GM10248 (cell line): ENCODE results near the gene PRKAR1B.

Source experiments
- CTCF ChIA-PET: fragments of 300-600 bp; sonication (Branson Sonifier 250); formaldehyde crosslinking; extraction: SDS; loops from one replicate; lab custom pipeline; 2021; ENCODE audit warnings: antibody characterized with exemption; lab: Yijun Ruan, JAX
- POLR2A ChIA-PET: fragments of 350-650 bp; sonication (Branson Sonifier 250); formaldehyde crosslinking; extraction: SDS; loops from one replicate; lab custom pipeline; 2020; ENCODE audit warnings: antibody characterized with exemption; lab: Yijun Ruan, JAX
- DNase-seq: peaks from one replicate; pipeline ENCODE4 v3.0.0; 2012; ENCODE audit errors: extremely low spot score
- TF ChIP-seq, protein P1 (sequence below): IDR thresholded peaks from 2 replicates; pipeline ENCODE4 v1.5.1; 2012; ENCODE audit warnings: mild to moderate bottlenecking, low read depth; ENCODE audit errors: extremely low read depth, missing control alignments, control extremely low read depth

Gene PRKAR1B

DNA sequence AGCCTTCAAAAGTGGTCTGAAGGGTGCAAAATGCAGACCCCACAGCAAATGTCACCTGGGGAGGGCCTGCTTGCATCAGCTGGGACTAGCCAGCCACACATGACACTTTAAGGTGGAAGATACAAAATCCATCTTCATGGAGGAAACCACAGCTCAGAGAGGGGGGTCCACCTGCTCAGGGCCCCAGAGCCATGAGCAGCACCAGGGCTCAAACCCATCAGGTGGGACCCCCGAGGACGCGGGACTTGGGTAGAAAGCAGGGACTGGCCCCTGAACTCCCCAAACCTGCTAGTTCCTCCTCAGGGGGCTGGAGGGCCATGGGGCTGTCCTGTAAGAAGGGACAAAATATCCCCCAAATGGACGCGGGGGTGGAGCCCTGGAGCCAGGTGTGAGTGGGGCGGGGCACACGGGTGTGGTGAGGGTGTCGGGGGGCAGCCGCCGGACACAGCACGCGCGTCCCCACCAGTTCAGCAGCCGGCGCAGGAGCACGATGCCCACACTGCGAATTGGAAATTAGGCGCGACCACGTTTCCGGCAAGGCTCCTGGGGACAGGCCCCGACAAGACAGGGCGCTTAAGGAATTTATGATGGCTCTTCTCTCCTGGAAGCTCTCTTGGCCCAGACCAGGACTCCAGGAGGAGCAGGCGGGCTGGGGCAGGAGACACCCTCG is 215.5 kb downstream of the PRKAR1B start:
- no peak for DNase-seq
- TF ChIP-seq, protein P1, sequence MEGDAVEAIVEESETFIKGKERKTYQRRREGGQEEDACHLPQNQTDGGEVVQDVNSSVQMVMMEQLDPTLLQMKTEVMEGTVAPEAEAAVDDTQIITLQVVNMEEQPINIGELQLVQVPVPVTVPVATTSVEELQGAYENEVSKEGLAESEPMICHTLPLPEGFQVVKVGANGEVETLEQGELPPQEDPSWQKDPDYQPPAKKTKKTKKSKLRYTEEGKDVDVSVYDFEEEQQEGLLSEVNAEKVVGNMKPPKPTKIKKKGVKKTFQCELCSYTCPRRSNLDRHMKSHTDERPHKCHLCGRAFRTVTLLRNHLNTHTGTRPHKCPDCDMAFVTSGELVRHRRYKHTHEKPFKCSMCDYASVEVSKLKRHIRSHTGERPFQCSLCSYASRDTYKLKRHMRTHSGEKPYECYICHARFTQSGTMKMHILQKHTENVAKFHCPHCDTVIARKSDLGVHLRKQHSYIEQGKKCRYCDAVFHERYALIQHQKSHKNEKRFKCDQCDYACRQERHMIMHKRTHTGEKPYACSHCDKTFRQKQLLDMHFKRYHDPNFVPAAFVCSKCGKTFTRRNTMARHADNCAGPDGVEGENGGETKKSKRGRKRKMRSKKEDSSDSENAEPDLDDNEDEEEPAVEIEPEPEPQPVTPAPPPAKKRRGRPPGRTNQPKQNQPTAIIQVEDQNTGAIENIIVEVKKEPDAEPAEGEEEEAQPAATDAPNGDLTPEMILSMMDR, result no peak
- ChIA-PET POLR2A (no interaction called here), CTCF (no interaction called here)

DNA sequence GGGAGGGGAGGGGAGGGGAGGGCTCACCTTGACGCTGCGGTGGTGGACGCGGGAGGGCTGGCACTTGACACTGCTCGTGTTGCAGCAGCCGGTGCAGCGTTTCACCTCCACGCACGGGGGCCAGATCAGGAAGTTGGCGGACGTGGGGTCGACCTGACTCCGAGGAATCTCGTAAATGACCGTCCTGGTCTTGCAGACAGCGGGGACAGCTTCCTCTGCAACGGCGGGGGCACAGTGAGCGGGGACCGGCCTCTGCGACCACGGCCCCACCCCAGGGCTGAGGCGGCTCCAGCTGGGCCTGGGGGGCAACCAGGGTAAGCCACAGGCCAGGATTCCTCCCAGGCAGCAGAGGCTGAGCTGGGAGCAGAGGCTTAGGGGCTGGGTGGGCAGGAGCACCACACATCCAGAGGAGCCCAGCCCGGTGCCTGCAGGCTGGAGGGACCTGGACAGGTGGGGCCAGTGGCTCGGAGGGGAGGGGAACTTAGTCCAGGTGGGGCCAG is 216.2 kb downstream of the PRKAR1B start:
- ChIA-PET POLR2A (no interaction called here), CTCF (no interaction called here)
- TF ChIP-seq, protein P1, result no peak
- no peak for DNase-seq

DNA sequence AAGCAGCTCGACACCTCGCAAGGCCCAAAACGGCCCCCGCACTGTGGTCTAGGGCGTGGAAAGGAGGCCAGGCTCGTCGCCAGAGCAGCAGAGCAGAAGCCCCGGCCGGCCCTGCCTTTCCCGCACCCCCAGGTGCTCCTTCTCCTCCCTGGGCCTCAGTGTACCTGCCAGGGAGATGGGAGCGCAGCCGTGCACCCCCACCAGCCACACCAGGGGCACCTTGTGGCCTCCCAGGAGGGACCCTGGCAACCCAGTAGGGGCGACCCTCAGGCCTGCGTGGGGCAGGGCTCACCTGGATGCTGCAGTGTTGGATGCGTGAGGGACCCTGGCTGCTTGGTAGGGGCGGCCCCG is 217.0 kb downstream of the PRKAR1B start:
- POLR2A ChIA-PET, result no interaction called here
- no peak for DNase-seq
- TF ChIP-seq, protein P1, result no peak
- CTCF ChIA-PET, result no interaction called here

DNA sequence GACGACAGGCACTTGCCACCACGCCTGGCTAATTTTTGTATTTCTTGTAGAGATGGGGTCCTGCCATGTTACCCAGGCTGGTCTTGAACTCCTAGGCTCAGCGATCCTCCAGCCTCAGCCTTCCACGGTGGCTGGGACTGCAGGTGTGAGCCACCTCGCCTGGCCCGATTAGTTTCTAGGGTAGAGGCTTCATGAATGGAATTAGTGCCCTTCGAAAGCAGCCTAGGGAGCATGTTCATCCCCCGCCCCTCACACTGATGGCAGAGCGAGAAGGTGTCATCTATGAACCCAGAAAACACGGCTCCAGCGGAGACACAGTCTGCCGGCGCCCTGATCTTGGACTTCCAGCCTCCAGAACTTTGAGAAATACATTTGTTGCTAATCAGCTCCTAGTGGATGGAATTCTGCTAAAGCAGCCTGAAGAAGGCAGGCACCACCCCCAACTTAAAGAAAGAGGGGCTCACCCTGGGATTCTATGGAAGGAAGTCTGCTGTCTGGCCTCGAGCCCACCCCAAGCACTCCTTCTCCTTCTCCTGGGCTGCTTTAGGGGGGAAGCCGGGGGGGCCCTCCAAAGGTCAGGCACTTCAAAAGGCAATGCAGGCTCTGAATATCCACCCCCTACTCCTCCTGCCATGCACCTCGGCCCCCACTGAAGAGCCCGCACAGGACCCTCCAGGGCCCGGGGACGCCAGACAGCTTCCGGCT is 217.5 kb downstream of the PRKAR1B start:
- no peak for DNase-seq
- CTCF ChIA-PET, result no interaction called here
- POLR2A ChIA-PET, result no interaction called here
- TF ChIP-seq, protein P1, result no peak

DNA sequence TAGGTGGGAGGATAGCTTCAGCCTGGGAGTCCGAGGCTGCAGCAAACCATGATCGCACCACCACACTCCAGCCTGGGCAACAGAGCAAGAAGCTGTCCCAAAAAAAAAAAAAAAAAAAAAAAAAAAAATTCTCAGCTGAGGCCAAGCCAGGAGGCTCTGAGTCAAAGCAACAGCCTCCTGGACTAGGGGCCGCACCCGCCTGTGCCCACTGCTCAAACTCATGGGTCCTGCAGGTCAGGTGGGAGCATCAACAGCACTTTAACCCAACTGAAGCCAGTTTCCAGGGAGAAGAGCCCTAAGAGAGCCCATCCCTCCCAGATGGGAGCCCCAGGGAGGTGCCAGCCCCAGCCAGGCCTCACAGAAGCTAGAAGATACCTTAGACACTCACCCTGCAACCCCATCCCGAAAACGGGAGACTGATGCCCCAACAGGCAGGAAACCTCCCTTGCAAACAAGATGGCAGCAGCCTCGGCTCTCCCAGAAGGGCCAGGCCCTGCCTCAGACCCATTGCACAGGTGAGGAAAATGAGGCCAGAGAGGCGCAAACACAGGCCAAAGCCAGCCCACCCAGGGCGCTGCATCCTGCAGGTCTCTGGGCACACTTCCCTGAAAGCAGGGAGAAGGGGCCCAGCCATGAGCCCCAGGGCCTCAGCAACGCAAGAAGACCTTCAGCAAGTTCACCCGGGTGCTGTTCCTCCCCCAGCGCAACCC is 218.5 kb downstream of the PRKAR1B start:
- POLR2A ChIA-PET, result no interaction called here
- no peak for DNase-seq
- TF ChIP-seq, protein P1, result no peak
- CTCF ChIA-PET, result no interaction called here

DNA sequence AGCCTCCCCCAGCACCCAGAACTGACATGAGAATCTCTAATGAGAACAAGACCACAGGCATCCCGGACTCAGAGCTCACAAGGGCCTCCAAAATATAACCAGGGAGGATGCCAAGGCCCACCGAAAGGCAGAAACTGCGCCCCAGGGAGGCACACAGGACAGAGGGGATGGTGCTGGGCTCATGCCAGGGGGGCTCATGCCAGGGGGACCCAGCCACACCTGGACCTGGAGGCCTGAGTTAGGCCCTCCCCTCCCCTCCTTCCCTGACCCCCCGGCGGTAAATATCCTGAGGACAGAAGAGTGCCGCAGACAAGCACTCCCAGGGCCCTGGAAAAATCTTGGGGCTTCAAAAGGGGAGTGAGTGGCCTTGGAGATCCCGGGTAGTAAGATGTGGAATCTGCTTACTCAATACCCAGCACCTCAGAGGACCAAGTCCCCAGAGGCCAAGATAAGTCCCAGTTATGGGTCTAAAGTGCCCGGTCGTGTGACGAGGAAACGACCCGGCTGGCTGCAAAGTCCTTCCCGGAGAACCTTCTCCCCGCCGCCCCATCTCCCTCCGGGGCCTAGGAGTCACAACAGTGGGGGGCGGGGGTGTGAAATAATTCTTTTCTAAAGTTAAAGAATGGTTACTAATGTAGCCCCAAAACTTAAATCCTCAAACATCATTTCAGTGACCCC is 219.3 kb downstream of the PRKAR1B start:
- no peak for DNase-seq
- ChIA-PET POLR2A (no interaction called here), CTCF (no interaction called here)
- TF ChIP-seq, protein P1, result no peak
